Fibroblast of pulmonary artery (primary cell): ENCODE data around the gene FBLN2.

ENCODE experiments used
- DNase-seq: peaks from one replicate; pipeline ENCODE4 v3.0.0-alpha.2; 2010; ENCODE audit warnings: low read depth
- H3K4me3 ChIP-seq: replicated peaks from 2 replicates; pipeline ENCODE4 v1.5.1; 2011; ENCODE audit warnings: low read depth, mild to moderate bottlenecking, control low read depth, low read length, moderate library complexity
- CTCF ChIP-seq: IDR thresholded peaks from 2 replicates; pipeline ENCODE4 v1.5.1; 2011; ENCODE audit warnings: mild to moderate bottlenecking, control low read depth, low read length, inconsistent platforms; ENCODE audit errors: missing control alignments

The FBLN2 gene

GRCh38 chr3:13571264-13571663 is 22.3 kb downstream of the FBLN2 start:
- TF ChIP-seq CTCF = no peak
- no peak for DNase-seq
- H3K4me3 ChIP-seq = no peak overlapping the region

- no peak overlapping the region for H3K4me3 ChIP-seq
- no peak for DNase-seq
- TF ChIP-seq CTCF = no peak
Observed at GRCh38 chr3:13571831-13572750, 23.2 kb downstream of the FBLN2 start.

GRCh38 chr3:13572926-13573623 is 24.1 kb downstream of the FBLN2 start:
- no peak overlapping the region for H3K4me3 ChIP-seq
- no peak for TF ChIP-seq CTCF
- DNase-seq = no peak

GRCh38 chr3:13574083-13574797 is 25.3 kb downstream of the FBLN2 start:
- no peak for DNase-seq
- TF ChIP-seq CTCF = no peak
- no peak overlapping the region for H3K4me3 ChIP-seq

- H3K4me3 ChIP-seq = no peak overlapping the region
- TF ChIP-seq CTCF = no peak
- no peak for DNase-seq
Observed at GRCh38 chr3:13574798-13575451, 26.0 kb downstream of the FBLN2 start.

GRCh38 chr3:13575459-13576061 is 26.6 kb downstream of the FBLN2 start:
- TF ChIP-seq CTCF = no peak
- no peak for DNase-seq
- H3K4me3 ChIP-seq = no peak overlapping the region
